GM10248 (cell line): ENCODE data around the gene CAPN14.

Experiments
- CTCF ChIA-PET: fragments of 300-600 bp; sonication (Branson Sonifier 250); formaldehyde crosslinking; extraction: SDS; loops from one replicate; lab custom pipeline; 2021; ENCODE audit warnings: antibody characterized with exemption; lab: Yijun Ruan, JAX
- POLR2A ChIA-PET: fragments of 350-650 bp; sonication (Branson Sonifier 250); formaldehyde crosslinking; extraction: SDS; loops from one replicate; lab custom pipeline; 2020; ENCODE audit warnings: antibody characterized with exemption; lab: Yijun Ruan, JAX
- DNase-seq: peaks from one replicate; pipeline ENCODE4 v3.0.0; 2012; ENCODE audit errors: extremely low spot score
- TF ChIP-seq, protein P1 (sequence below): IDR thresholded peaks from 2 replicates; pipeline ENCODE4 v1.5.1; 2012; ENCODE audit warnings: mild to moderate bottlenecking, low read depth; ENCODE audit errors: extremely low read depth, missing control alignments, control extremely low read depth

Gene CAPN14

DNA sequence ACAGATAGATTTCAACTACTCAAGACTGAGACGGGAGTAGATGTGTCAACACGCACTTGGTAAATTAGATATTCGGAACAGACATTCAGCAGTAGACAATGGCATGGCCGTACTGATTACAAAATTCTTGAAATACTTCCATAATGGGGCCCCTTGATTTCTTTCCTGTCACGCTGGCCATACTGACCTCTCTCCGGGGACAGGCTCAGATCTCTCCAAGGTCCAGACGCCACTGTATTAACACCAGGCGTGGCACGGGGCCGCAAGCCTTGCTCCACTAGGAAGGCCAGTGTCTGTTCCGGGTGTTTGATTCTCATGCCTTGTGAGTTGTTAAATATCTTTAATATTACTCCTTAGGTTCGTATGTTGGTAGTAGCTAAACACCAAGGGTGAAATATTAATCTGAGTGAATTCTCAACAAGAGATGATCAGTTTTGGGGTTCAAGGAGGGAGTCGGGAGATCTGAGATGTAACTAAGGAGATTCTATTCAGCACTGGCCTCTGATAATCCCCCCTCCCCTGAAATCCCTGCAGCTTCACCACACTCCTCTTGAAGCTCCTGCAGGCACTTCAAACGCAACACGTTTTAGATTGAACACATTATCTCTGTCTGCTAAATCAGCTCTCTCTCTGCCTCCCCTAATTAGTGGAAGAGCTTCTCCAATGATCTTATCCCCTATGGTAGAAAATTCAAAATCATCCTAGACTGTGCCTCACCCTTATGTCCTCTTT is 14.4 kb upstream of the CAPN14 start:
- CTCF ChIA-PET: interaction anchor here (1.3 kb wide), 1 partner anchor 61 kb away, joined by 3 read pairs; no protein-coding TSS in a partner anchor
- no peak for DNase-seq
- POLR2A ChIA-PET: no interaction called here
- TF ChIP-seq, protein P1, sequence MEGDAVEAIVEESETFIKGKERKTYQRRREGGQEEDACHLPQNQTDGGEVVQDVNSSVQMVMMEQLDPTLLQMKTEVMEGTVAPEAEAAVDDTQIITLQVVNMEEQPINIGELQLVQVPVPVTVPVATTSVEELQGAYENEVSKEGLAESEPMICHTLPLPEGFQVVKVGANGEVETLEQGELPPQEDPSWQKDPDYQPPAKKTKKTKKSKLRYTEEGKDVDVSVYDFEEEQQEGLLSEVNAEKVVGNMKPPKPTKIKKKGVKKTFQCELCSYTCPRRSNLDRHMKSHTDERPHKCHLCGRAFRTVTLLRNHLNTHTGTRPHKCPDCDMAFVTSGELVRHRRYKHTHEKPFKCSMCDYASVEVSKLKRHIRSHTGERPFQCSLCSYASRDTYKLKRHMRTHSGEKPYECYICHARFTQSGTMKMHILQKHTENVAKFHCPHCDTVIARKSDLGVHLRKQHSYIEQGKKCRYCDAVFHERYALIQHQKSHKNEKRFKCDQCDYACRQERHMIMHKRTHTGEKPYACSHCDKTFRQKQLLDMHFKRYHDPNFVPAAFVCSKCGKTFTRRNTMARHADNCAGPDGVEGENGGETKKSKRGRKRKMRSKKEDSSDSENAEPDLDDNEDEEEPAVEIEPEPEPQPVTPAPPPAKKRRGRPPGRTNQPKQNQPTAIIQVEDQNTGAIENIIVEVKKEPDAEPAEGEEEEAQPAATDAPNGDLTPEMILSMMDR: no peak

DNA sequence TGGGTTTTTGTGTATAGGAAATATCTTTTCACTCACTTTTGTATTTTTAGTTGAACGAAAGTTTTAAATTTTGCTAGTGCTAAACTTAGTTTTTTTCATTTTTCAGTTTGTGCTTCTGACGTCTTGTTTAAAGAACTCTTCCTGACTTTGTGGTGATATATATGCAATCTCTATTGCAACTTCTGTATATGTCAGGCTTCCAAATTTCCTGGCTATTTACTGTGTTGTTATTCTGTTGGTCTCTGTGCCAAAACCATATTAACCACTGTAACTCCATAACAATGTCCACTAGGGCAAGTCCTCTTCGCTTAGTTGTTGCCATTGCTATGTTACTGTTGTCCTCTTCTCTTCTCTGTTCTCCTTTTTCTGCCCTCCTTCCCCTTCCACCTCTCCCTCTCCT is 13.4 kb upstream of the CAPN14 start:
- TF ChIP-seq, protein P1: no peak
- POLR2A ChIA-PET: no interaction called here
- CTCF ChIA-PET: interaction anchor here (1.0 to 2.8 kb wide), 2 partner anchors 10 to 21 kb away, joined by 3 to 8 read pairs; no protein-coding TSS in a partner anchor
- no peak for DNase-seq

DNA sequence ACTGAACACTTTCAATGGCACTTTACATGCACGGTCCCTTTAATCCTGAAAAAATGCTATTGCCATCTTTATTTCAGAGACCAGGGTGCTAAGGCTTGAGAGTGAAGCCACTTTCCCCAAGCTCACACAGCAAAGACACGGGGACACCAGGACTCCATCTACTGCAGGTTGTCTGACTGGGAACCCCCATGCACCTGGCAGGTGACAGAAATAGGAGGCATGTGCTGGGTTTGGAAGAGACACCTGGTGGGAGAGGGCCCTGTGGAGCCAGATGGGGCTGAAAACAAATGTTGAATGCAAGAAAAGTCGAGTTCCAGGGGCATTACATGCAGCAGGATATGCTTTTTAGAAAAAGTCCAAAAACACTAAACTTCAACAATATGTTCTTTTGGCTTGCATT is 11.4 kb upstream of the CAPN14 start:
- DNase-seq: no peak
- TF ChIP-seq, protein P1: no peak
- ChIA-PET POLR2A (no interaction called here), CTCF (interaction anchor here (0.9 to 2.8 kb wide), 3 partner anchors 8 to 27 kb away, joined by 3 to 8 read pairs (median 3); no protein-coding TSS in a partner anchor)

DNA sequence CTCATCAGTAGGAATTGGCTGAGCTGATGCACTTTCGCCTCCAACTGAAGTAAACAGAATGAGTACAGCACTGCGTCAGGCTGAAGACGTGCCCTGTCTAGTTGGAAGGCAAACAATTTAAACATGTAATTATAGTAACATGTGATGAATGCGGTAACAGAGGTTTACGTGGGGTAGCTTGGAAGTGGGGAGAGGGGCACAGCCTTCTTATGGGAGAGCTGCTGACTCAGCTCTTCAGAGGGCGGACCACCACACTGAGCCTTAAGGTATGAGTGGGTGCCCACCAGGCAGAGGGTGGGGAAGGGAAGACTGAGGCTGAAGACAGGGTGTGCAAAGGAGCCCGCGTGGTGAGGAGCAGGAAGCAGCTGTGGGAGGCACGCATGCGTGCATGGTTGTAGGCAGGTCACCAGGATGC is 10.4 kb upstream of the CAPN14 start:
- DNase-seq: no peak
- ChIA-PET CTCF (interaction anchor here (0.9 kb wide), 1 partner anchor 24 kb away, joined by 3 read pairs; no protein-coding TSS in a partner anchor), POLR2A (no interaction called here)
- TF ChIP-seq, protein P1: no peak

DNA sequence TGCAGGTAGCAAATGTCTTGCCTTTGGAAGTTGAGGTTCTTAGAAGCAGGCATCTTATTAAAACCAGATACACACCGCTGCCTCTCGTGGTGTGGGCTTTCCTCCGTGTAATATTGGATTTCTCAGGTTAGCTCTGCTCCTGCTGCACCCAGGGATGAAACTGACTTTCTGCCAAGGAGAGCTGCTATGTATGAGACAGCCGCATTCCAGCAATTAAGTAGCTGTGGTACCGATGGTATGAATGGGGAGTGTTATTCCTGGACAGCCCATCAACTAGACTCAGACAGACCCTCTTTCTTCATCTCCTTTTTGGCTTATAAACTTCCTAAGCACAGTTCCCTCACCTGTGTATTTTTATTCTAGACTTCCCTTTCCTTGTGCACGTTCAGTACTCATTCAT is 9.8 kb upstream of the CAPN14 start:
- POLR2A ChIA-PET: no interaction called here
- no peak for DNase-seq
- CTCF ChIA-PET: interaction anchor here (1.3 kb wide), 1 partner anchor 10 kb away, joined by 4 read pairs; no protein-coding TSS in a partner anchor
- TF ChIP-seq, protein P1: no peak

DNA sequence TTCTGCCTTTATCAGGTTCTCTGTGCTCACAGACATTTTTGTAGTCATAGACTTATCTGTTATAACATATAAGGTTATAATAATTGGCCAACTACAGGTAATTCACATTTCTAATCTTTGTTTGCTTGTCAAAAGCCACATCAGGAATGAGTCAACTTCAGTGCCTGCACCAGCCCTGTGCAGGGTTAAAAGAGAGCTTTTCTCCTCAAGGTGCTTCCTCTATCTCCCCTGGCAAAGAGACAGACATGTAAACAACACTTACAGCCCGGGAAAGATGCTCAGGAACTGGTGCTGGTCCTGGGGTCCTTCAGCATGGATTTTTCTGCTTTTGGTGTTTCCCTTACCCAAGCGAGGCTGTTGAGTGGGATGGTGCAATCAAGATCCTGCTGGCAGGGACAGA is 9.0 kb upstream of the CAPN14 start:
- TF ChIP-seq, protein P1: no peak
- POLR2A ChIA-PET: no interaction called here
- DNase-seq: no peak
- CTCF ChIA-PET: interaction anchor here (1.3 kb wide), 1 partner anchor 11 kb away, joined by 4 read pairs; no protein-coding TSS in a partner anchor
